ENCODE measurements around the gene OLFM2.

OLFM2 gene

GRCh38 chr19:9903336-9903735 lies 33.0 kb downstream of the OLFM2 start:
- no peak for DNase-seq

DNA sequence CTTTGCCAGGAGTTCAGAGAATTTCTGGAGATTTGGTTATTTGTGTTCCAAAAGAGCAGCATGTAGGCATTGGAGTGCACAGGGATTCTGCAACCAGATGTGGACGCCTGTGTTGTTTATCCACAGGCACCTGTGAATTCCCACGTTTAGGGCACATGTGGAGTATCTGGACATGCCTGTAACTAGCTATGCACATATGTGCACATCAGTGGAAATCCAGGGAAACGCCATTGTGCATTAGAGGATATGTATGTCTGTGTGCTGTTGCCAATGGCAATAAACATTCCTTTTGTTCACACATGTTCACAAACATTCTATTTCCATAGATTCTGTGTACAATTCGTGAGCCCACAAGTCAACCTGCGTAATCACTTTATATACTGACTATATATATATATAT lies 34.7 kb downstream of the OLFM2 start:
- DNase-seq, result no peak

- DNase-seq, result no peak
These were observed 35.3 kb downstream of the OLFM2 start for GRCh38 chr19:9901020-9901419.

- no peak for DNase-seq
These were observed 44.5 kb downstream of the OLFM2 start for GRCh38 chr19:9891609-9892373.

GRCh38 chr19:9885077-9885552 lies 51.2 kb downstream of the OLFM2 start:
- DNase-seq, result no peak

GRCh38 chr19:9883764-9884163 lies 52.6 kb downstream of the OLFM2 start:
- no peak for DNase-seq

DNA sequence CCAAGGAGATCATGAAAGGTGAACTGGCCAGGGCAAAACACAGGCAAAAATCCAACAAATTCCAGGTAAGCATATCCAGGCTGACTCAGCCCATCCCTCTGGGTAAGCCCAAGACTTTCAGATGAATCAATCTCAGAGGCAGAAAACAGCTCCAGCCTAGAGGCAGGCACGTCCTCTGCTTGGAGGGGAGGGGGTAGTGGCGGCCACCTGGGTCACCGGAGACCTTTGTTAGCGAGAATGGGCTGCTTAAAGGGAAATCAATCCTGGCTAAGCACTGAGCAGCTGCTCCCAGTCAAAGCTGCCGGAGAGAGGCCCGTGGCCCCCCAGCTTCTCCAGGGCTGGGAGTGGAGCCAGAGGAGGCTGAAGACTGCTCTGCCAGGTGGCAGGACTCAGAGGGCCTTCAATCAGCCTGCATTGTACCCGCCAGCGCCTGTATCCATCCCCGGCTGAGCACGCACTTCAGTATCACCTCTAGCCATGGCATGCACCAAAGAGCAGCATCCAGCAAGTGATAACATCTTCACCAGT lies 53.0 kb downstream of the OLFM2 start:
- DNase-seq, result no peak

DNA sequence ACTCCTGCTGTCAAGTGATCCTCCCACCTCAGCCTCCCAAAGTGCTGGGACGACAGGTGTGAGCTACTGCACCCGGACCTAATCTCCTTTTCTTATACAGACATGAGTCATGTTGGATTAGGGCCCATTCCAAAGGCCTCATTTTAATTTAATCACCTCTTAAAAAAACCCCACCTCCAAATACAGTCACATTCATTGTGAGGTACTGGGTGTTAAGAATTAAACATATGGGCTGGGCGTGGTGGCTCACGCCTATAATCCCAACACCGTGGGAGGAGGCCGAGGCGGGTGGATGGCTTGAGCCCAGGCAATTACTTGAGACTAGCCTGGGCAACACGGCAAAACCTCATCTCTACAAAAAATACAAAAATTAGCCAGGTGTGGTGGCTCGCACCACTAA lies 54.6 kb downstream of the OLFM2 start:
- no peak for DNase-seq

- DNase-seq, result no peak
These were observed 57.7 kb downstream of the OLFM2 start for GRCh38 chr19:9878511-9879196.

- DNase-seq, result no peak
These were observed 58.4 kb downstream of the OLFM2 start for GRCh38 chr19:9877780-9878510.

DNA sequence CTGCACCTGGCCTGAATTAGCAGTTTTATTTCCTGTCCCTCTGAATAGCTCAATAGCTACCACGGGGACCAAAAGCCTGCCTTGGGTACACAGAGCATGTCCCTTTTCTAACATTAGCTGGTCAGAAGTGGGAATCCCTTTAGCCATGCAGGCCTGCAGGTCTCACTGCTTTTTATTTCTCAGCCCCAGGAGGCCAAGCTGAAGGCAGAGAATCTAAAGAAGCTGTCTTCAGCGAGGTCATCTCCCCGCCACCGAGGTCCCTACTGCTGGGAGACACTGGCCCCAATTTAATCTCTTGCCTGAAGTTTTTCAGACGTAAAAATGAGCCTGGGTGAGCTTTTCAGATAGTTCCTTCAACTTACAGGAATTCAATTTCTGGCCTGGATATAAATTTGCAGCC lies 60.5 kb downstream of the OLFM2 start:
- DNase-seq, result no peak

DNA sequence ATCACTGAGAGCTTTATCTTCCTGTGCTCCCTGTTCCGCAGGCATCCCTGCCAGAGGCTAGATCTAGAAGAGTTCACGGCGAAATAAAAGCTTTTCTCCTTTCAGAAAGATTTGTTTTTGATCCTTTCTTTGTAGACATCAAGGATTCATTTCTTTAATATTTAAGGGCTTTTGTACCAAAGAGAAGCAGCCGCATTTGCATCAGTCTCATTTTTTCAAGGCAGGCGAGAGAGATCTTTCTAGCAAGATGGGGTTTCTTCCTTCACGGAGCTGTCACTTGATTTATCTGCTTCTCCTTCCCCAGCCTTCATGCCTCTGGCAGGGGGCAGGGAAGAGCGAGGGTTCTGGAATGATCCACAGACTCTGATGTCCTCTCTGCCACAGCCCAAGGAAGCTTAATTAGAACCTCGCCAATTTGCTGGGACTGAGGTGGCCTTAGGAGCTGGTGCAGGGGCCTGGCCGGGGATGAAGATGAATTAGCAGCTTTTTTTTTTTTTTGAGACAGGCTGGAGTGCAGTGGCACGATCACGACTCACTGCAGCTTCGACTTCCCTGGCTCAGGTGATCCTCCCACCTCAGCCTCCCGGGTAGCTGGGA lies 61.2 kb downstream of the OLFM2 start:
- no peak for DNase-seq

DNA sequence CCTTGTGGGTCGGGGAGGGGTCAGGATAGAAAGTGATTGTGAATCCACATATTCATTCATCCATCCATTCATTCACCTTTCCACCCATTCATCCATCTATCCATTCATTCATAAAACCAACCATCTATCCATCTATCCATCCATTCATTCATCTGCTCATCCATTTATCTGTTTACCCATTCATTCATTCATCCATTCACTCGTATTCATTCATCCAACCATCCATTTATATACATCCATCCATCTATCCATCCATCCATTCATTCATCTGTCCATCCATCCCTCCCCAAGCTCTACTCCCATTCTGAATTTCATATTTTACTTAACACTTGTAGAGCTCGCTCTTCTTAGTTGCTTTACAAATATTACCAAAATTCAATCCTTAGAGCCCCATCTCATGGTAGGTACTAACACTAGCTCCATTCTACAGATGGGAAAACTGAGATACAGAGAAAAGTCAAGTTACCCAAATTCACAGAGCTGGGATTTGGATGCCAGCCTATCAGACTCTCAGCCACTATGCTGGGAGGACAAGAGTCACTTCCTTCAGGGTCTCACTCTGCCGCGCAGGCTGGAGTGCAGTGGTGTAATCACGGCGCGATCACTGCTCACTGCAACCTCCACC lies 63.6 kb downstream of the OLFM2 start:
- DNase-seq, result no peak

- peak in 1 of 2 experiments; percentile 29 for DNase-seq
These were observed 64.5 kb downstream of the OLFM2 start for GRCh38 chr19:9871626-9872338.

GRCh38 chr19:9868983-9869617 lies 67.2 kb downstream of the OLFM2 start:
- no peak for DNase-seq

DNA sequence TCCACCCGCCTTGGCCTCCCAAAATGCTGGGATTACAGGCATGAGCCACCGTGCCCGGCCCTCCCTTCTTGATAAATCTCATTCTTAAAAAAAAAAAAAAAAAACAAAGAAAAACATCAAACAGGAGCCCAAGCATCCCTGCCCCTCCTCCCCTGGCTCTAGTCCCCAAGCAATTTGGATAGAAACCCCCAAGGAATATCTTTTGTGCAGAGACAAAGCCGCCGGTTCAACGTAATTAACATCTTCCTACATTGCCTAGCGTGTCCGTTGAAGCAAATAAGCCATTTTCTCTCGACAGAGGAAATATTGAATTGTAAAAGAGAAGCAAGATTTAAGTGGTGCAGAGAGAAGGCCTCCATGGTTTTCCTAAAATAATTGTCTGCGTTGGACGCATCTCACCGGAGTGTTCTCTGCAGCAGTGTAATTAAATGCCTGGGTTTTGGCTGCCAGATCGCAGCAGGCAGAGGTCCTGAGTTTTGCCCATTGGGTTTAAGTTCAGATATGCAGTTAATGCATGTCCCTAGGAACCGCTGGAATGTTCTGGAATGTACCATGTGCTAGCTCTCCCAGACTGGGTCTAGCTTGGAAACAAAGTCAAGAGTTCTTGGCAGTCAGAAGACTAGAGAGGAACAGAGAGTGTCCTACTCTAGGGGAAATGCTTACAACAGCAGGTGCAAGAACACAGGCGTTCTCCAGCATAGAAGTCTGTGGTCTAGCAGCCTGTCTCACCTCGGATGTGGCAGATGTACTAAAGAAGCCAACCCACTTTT lies 70.4 kb downstream of the OLFM2 start:
- DNase-seq, result no peak

DNA sequence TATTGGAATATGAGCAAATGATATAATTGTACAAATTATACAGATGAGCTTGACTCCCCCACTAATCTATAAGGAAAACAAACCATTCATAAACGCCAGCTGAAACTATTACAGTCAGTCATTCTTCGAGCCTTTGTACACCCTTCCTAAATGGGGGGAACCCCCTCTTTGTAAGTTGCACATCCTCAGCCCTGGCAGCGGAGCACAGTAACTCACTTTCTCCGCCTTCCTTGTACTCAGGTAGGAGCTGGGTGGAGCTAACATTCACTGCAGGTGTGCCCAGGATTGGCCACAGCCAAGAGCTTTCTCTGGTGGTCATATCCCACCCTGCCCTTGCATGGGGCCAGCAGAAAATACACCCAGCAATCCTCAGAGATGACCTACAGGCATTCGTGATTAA lies 72.6 kb downstream of the OLFM2 start:
- no peak for DNase-seq

- no peak for DNase-seq
These were observed 73.4 kb downstream of the OLFM2 start for GRCh38 chr19:9862938-9863337.

DNA sequence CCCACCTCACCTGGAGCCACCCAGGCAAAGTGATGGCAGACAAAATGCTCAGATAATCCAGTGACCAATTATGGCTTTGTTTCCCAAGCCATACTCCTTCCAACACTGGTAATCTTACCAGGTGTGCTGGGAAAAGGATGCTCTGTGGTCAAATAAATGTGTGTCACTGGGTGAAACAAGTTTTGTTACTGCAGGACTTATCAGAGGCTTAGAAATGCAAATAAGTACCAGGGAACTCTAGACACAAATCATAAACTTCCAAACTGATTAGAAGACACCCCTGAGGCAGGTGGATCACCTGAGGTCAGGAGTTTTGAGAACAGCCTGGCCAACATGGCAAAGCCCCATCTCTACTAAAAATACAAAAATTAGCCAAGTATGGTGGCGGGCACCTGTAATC lies 74.8 kb downstream of the OLFM2 start:
- DNase-seq, result no peak

GRCh38 chr19:9860407-9860806 lies 75.9 kb downstream of the OLFM2 start:
- peak in 1 of 2 experiments; percentile 29 for DNase-seq

DNA sequence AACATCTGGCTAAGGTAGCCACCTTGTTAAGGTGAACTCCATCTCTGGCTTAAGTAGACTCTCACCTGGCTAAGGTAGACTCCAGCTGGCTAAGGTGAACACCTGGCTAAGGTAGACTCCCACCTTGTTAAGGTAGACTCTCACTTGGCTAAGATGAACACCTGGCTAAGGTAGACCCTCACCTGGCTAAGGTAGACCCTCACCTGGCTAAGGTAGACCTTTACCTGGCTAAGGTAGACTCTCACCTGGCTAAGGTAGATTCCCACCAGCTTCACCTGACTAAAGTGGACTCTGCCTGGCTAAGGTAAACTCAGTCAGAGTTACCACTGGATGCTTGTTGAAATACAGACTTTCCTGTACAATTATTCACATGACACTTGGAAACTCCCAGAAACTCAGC lies 77.5 kb downstream of the OLFM2 start:
- no peak for DNase-seq

All from NCI-H526 (cell line).